OCI-LY3 (cell line): ENCODE results near the gene AMMECR1.

Source experiments
- EZH2phosphoT487 ChIP-seq: fragments of 200-600 bp; shearing (Covaris generic); IDR thresholded peaks from 2 replicates; pipeline ENCODE4 v1.6.1; 2018; ENCODE audit warnings: antibody characterized with exemption, mixed run types, low read depth
- TF ChIP-seq, protein P1 (sequence below): fragments of 200-600, 300-600 bp; sonication (generic); IDR thresholded peaks from 2 replicates; pipeline ENCODE4 v1.5.1; 2014; ENCODE audit warnings: antibody characterized with exemption, low read length, low read depth

DNA sequence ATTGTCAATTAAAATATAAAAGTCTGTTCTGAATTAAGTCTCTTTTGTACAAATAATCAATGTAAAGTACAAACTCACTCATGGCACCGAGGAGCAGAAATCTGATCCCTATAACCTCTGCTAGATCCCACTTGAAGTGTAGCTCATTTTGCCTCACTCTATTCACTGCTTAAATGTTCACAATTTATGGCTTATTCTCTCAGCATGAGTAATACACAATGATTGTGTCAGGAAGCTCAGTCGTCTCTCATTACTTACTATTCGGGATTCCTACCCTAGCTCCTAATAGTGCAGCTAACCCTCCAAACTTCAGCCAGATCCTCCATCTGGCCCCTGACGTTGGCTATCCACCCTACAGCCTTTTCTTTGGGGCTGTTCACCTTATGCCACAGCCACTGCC is 4.7 kb upstream of the AMMECR1 start:
- TF ChIP-seq, protein P1, sequence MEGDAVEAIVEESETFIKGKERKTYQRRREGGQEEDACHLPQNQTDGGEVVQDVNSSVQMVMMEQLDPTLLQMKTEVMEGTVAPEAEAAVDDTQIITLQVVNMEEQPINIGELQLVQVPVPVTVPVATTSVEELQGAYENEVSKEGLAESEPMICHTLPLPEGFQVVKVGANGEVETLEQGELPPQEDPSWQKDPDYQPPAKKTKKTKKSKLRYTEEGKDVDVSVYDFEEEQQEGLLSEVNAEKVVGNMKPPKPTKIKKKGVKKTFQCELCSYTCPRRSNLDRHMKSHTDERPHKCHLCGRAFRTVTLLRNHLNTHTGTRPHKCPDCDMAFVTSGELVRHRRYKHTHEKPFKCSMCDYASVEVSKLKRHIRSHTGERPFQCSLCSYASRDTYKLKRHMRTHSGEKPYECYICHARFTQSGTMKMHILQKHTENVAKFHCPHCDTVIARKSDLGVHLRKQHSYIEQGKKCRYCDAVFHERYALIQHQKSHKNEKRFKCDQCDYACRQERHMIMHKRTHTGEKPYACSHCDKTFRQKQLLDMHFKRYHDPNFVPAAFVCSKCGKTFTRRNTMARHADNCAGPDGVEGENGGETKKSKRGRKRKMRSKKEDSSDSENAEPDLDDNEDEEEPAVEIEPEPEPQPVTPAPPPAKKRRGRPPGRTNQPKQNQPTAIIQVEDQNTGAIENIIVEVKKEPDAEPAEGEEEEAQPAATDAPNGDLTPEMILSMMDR, result no peak
- TF ChIP-seq EZH2phosphoT487, result no peak
